HepG2 (cell line): ENCODE data around the gene NOTCH4. TPM values are rescaled to one million over a fixed set of nuclear protein-coding genes. Genes with fewer than 3 reads are reported as not detected.

Source experiments
- CCDC6 ChIP-seq: sonication (generic); formaldehyde crosslinking; IDR thresholded peaks from 2 replicates; pipeline ENCODE4 v1.8.1; 2022; ENCODE audit warnings: mild to moderate bottlenecking, missing genetic modification reagents, moderate library complexity
- DPF2 ChIP-seq: sonication (generic); formaldehyde crosslinking; IDR thresholded peaks from 2 replicates; pipeline ENCODE4 v1.4.0; 2020; ENCODE audit warnings: mild to moderate bottlenecking, low read depth, missing genetic modification reagents, borderline replicate concordance
- FUBP1 ChIP-seq: sonication (generic); formaldehyde crosslinking; IDR thresholded peaks from 2 replicates; pipeline ENCODE4 v1.5.1; 2020; ENCODE audit warnings: missing genetic modification reagents, mild to moderate bottlenecking, borderline replicate concordance
- HINFP ChIP-seq: sonication (generic); formaldehyde crosslinking; IDR thresholded peaks from 2 replicates; pipeline ENCODE4 v1.4.0; 2020; ENCODE audit warnings: low read depth, mild to moderate bottlenecking, missing genetic modification reagents
- IRF1 ChIP-seq: sonication (generic); formaldehyde crosslinking; IDR thresholded peaks from 2 replicates; pipeline ENCODE4 v1.4.0; 2020; ENCODE audit warnings: low read depth, mild to moderate bottlenecking, missing genetic modification reagents
- PRDM4 ChIP-seq: sonication (generic); formaldehyde crosslinking; IDR thresholded peaks from 2 replicates; pipeline ENCODE4 v1.9.0; 2021; ENCODE audit warnings: missing genetic modification reagents, borderline replicate concordance
- RORA ChIP-seq: sonication (generic); formaldehyde crosslinking; IDR thresholded peaks from 2 replicates; pipeline ENCODE4 v1.5.0; 2020; ENCODE audit warnings: mild to moderate bottlenecking, missing genetic modification reagents, moderate library complexity
- RXRA ChIP-seq: sonication (generic); formaldehyde crosslinking; IDR thresholded peaks from 2 replicates; pipeline ENCODE4 v1.5.1; 2020; ENCODE audit warnings: missing genetic modification reagents
- SAP130 ChIP-seq: IDR thresholded peaks from 2 replicates; pipeline ENCODE4 v1.6.1; 2016; ENCODE audit warnings: low read depth
- ZFP36L1 ChIP-seq: sonication (generic); formaldehyde crosslinking; IDR thresholded peaks from 2 replicates; pipeline ENCODE4 v1.8.0; 2022; ENCODE audit warnings: mild to moderate bottlenecking, missing genetic modification reagents, moderate library complexity
- ZNF121 ChIP-seq: sonication (generic); formaldehyde crosslinking; IDR thresholded peaks from 2 replicates; pipeline ENCODE4 v1.5.0; 2020; ENCODE audit warnings: mild to moderate bottlenecking, missing genetic modification reagents
- ZNF276 ChIP-seq: sonication (generic); formaldehyde crosslinking; IDR thresholded peaks from 2 replicates; pipeline ENCODE4 v1.4.0; 2020; ENCODE audit warnings: mild to moderate bottlenecking, low read depth, missing genetic modification reagents
- ZNF296 ChIP-seq: sonication (generic); formaldehyde crosslinking; conservative IDR thresholded peaks from 2 replicates; pipeline ENCODE4 v1.5.0; 2020; ENCODE audit warnings: mild to moderate bottlenecking, missing genetic modification reagents
- ZNF354B ChIP-seq: sonication (generic); formaldehyde crosslinking; IDR thresholded peaks from 2 replicates; pipeline ENCODE4 v1.8.0; 2022; ENCODE audit warnings: mild to moderate bottlenecking, missing genetic modification reagents
- ZNF430 ChIP-seq: sonication (generic); formaldehyde crosslinking; IDR thresholded peaks from 2 replicates; pipeline ENCODE4 v1.9.0; 2021; ENCODE audit warnings: mild to moderate bottlenecking, missing genetic modification reagents
- ZNF800 ChIP-seq: sonication (generic); formaldehyde crosslinking; IDR thresholded peaks from 2 replicates; pipeline ENCODE4 v1.4.0; 2020; ENCODE audit warnings: missing genetic modification reagents
- polyA plus RNA-seq, 8 experiments: library from polyadenylated mRNA; depleted of rRNA in 3 of 8; stranded (reverse) in 7 of 8; unstranded in 1 of 8; fragments of >200 nt; fragmentation: Illumina TruSeq in 4 of 8; extraction: Trizol in 4 of 8; gene quantifications; 2 replicates each; pipeline versions ENCODE4 v1.2.1 to v1.2.3, GENCODE V29; 2011 to 2016; ENCODE audit warnings: low read depth in 4 of 8, missing spikeins in 1 of 8, mixed read lengths in 1 of 8; ENCODE audit not compliant: insufficient read depth in 1 of 8
- total RNA-seq, 5 experiments: library from RNA; depleted of rRNA; stranded (reverse); fragments of >200 nt; fragmentation: Illumina TruSeq; extraction: Trizol; gene quantifications; 2 replicates each; pipeline ENCODE4 v1.2.3, GENCODE V29; 2016; ENCODE audit warnings: low read depth in 1 of 5

NOTCH4 gene
- total and polyA plus RNA-seq, 2 of the 13 experiments (the other 11 are each of a cell fraction or from before 2014, with no cell fraction given), result 0.51 to 0.83 TPM

- TF ChIP-seq PRDM4 (CRISPR knock-in tag) (peak; percentile 53; the same call in 1 of the 2 replicates), DPF2 (CRISPR knock-in tag) (no peak; the same call in 1 of the 2 replicates), RXRA (peak; percentile 71; the same call in 1 of the 2 replicates), ZNF354B (CRISPR knock-in tag) (no peak), ZNF430 (CRISPR knock-in tag) (no peak; the same call in 1 of the 2 replicates), CCDC6 (CRISPR knock-in tag) (peak; percentile 92; the same call in 1 of the 2 replicates), ZNF121 (CRISPR knock-in tag) (no peak), ZFP36L1 (CRISPR knock-in tag) (peak; percentile 87), ZNF800 (CRISPR knock-in tag) (no peak; the same call in 1 of the 2 replicates), ZNF276 (CRISPR knock-in tag) (peak; percentile 34; the same call in 1 of the 2 replicates), FUBP1 (no peak), ZNF296 (CRISPR knock-in tag) (no peak), IRF1 (no peak), SAP130 (CRISPR knock-in tag) (peak; percentile 59), RORA (CRISPR knock-in tag) (no peak), HINFP (CRISPR knock-in tag) (peak; percentile 92)
Measured at GRCh38 chr6:32195902-32196681, 27.8 kb downstream of the NOTCH4 start (continued).
